CD14-positive monocyte (primary cell): ENCODE results near the gene RPL18A. TPM values are rescaled to one million over a fixed set of nuclear protein-coding genes. Genes with fewer than 3 reads are reported as not detected.

ENCODE experiments used
- DNase-seq, 3 donors: peaks; one replicate each; pipeline ENCODE4 v3.0.0-alpha.2; 2011 to 2022
- H2AFZ ChIP-seq: 2 replicates; pipeline ENCODE4 v1.6.0; 2012; ENCODE audit warnings: mild to moderate bottlenecking, low read depth, low read length, inconsistent platforms; ENCODE audit not compliant: insufficient read depth, poor library complexity, severe bottlenecking
- H3K27ac ChIP-seq, 2 donors: 1 replicate in 1 of 2; 2 replicates in 1 of 2; pipeline ENCODE4 v1.5.1; 2012 to 2013; ENCODE audit warnings: low read length in 2 of 2, control low read depth in 1 of 2, inconsistent platforms in 1 of 2, low read depth in 1 of 2, mild to moderate bottlenecking in 1 of 2
- H3K27me3 ChIP-seq, 2 donors: one replicate each; pipeline versions ENCODE4 v1.6.0 to v1.6.1; 2011 to 2013; ENCODE audit warnings: low read length in 2 of 2; ENCODE audit not compliant: control insufficient read depth in 2 of 2, insufficient read depth in 2 of 2
- H3K36me3 ChIP-seq, 2 donors: replicated peaks in 1 of 2; 1 replicate in 1 of 2; 2 replicates in 1 of 2; pipeline versions ENCODE4 v1.5.1 to v1.6.1; 2012 to 2013; ENCODE audit warnings: low read length in 2 of 2, control low read depth in 1 of 2, inconsistent platforms in 1 of 2, mild to moderate bottlenecking in 1 of 2; ENCODE audit not compliant: insufficient read depth in 2 of 2, control insufficient read depth in 1 of 2
- H3K4me1 ChIP-seq, 2 donors: 1 replicate in 1 of 2; 2 replicates in 1 of 2; pipeline versions ENCODE4 v1.5.1 to v1.6.1; 2012 to 2013; ENCODE audit warnings: low read length in 2 of 2, control low read depth in 1 of 2, inconsistent platforms in 1 of 2, mild to moderate bottlenecking in 1 of 2, moderate library complexity in 1 of 2; ENCODE audit not compliant: insufficient read depth in 2 of 2, control insufficient read depth in 1 of 2
- H3K4me2 ChIP-seq: replicated peaks from 2 replicates; pipeline ENCODE3; 2012; ENCODE audit warnings: low read length, moderate library complexity, mild to moderate bottlenecking; ENCODE audit not compliant: poor library complexity, severe bottlenecking; ENCODE audit errors: extremely low read depth
- H3K4me3 ChIP-seq, 3 experiments: fragments of 200-600 bp in 1 of 3; sonication (generic) in 1 of 3; replicated peaks in 1 of 3; 1 replicate in 2 of 3; 2 replicates in 1 of 3; pipeline ENCODE4 v1.5.1; 2011 to 2013; ENCODE audit warnings: low read length in 3 of 3, mild to moderate bottlenecking in 3 of 3, control low read depth in 2 of 3, low read depth in 2 of 3, inconsistent platforms in 1 of 3, moderate library complexity in 1 of 3
- H3K79me2 ChIP-seq: 2 replicates; pipeline ENCODE4 v1.6.0; 2012; ENCODE audit warnings: mild to moderate bottlenecking, control low read depth, inconsistent platforms, low read length, moderate library complexity; ENCODE audit not compliant: insufficient read depth
- H3K9ac ChIP-seq: 2 replicates; pipeline ENCODE4 v1.6.0; 2017; ENCODE audit warnings: low read length, mild to moderate bottlenecking; ENCODE audit not compliant: insufficient read depth, poor library complexity, severe bottlenecking
- H3K9me3 ChIP-seq, 2 donors: replicated peaks in 1 of 2; 1 replicate in 1 of 2; 2 replicates in 1 of 2; pipeline versions ENCODE4 v1.5.1 to v1.6.1; 2012 to 2013; ENCODE audit warnings: low read length in 2 of 2, control low read depth in 1 of 2; ENCODE audit not compliant: control insufficient read depth in 1 of 2, insufficient read depth in 1 of 2
- H4K20me1 ChIP-seq: 2 replicates; pipeline ENCODE4 v1.6.0; 2012; ENCODE audit warnings: mild to moderate bottlenecking, low read length, control low read depth, moderate library complexity; ENCODE audit not compliant: insufficient read depth
- H3K27ac Mint-ChIP-seq, 7 donors: one replicate each; pipeline ENCODE4 v1.8.0; 2020; ENCODE audit warnings: mild to moderate bottlenecking in 7 of 7, mixed read lengths in 7 of 7, moderate library complexity in 6 of 7, inconsistent platforms in 2 of 7
- H3K27me3 Mint-ChIP-seq, 3 donors: one replicate each; pipeline ENCODE4 v1.8.0; 2021 to 2022; ENCODE audit warnings: low read depth in 3 of 3, mild to moderate bottlenecking in 3 of 3, mixed read lengths in 3 of 3, moderate library complexity in 3 of 3, inconsistent platforms in 1 of 3
- H3K36me3 Mint-ChIP-seq, 2 donors: one replicate each; pipeline ENCODE4 v1.8.0; 2020; ENCODE audit warnings: mixed read lengths in 2 of 2, inconsistent platforms in 1 of 2, mild to moderate bottlenecking in 1 of 2
- H3K4me1 Mint-ChIP-seq: one replicate; pipeline ENCODE4 v1.8.0; 2020; ENCODE audit warnings: mild to moderate bottlenecking, mixed read lengths
- H3K4me3 Mint-ChIP-seq, 2 donors: one replicate each; pipeline ENCODE4 v1.8.0; 2020; ENCODE audit warnings: mild to moderate bottlenecking in 2 of 2, mixed read lengths in 2 of 2, moderate library complexity in 1 of 2
- H3K9me3 Mint-ChIP-seq, 7 donors: one replicate each; pipeline ENCODE4 v1.8.0; 2020 to 2022; ENCODE audit warnings: mixed read lengths in 7 of 7, mild to moderate bottlenecking in 6 of 7, moderate library complexity in 6 of 7, inconsistent platforms in 2 of 7
- WGBS: methylation state at CpG from one replicate; pipeline ENCODE4 v1.1.5; 2013; ENCODE audit warnings: missing lambda C conversion rate; ENCODE audit not compliant: insufficient coverage; 5-methylcytosine and 5-hydroxymethylcytosine counted together
- intact Hi-C, 2 donors: fragments of 100-400 bp; cut with micrococcal nuclease; formaldehyde crosslinking; loops; one replicate each; pipeline versions ENCODE4 v1.15.0 to v1.15.1; 2023
- polyA plus RNA-seq, 3 donors: library from polyadenylated mRNA; depleted of rRNA in 1 of 3; unstranded in 2 of 3; stranded (reverse) in 1 of 3; fragments of 300-500 nt in 2 of 3; fragments of >200 nt in 1 of 3; fragmentation: Illumina TruSeq in 2 of 3; gene quantifications; 1 replicate in 2 of 3; 2 replicates in 1 of 3; pipeline ENCODE4 v1.2.3, GENCODE V29; 2012 to 2021
- TF ChIP-seq, protein P1 (sequence below): fragments of 200-600 bp; IDR thresholded peaks from one replicate; pipeline ENCODE4 v1.8.0; 2022; ENCODE audit warnings: antibody characterized with exemption, mild to moderate bottlenecking

RPL18A gene
- polyA plus RNA-seq, 3 donors = 1,189 to 1,285 (median 1,268) TPM

DNA sequence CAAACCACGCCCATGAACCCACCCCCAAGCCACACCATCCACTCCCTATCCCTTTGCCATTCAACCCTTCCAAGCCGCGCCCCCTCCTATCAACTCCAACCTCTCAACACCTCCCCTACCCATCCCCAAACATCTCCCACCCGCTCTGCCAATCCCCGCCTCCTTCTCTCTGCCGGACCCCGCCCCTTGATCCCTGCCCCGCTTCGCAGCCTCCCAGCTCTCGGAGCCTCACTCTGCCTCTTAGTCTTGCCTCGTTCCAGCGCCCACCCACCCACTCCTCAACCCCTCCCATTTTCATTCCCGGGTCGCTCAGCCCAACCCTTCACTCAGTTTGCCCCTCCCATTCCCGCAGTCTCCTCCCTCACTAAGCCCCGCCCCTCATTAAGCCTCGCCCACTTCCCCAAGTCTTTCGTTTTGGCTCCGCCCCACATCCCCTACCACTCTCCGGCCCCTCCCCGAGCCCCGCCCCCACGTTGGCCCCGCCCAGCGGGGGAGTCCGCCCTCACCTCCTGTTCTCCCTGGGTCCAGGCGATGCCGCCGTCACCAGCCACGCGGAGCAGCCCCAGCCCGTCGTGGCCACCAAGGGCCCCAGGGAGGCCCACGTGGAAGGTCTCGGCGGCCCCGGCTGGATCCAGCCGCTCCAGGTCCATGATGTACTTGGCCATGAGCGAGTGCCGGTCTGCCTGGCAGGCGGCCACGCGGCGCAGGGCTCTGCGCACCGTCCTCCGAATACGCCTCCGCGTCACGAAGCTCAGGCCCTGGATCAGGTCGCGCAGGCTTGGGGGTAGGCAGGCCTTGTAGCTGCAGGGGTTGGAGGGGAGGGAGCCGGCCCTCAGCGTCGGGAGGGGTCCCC, 17.7 kb upstream of the RPL18A start:
- no peak overlapping the region for H3K4me3 Mint-ChIP-seq
- no peak overlapping the region for H3K4me2 ChIP-seq
- no peaks in the 10 kb centered on the region for H3K79me2 ChIP-seq
- no peak overlapping the region for H2AFZ ChIP-seq
- WGBS = 95% methylated on average over 45 of the region's 56 CpGs
- no peaks in the 10 kb centered on the region for H3K9me3 ChIP-seq
- no peak overlapping the region for H3K27ac Mint-ChIP-seq
- H3K4me3 ChIP-seq = no peak overlapping the region
- H3K27me3 Mint-ChIP-seq = peaks cover 0 to 6% (median 2%) of the 10 kb centered on the region in 3 donors
- H3K9me3 Mint-ChIP-seq = no peaks in the 10 kb centered on the region
- peaks cover 38 to 58% of the 10 kb centered on the region in 2 donors for H3K36me3 ChIP-seq
- H3K4me1 ChIP-seq = peaks cover 31 to 37% of the 10 kb centered on the region in 2 donors
- peaks cover 54 to 72% of the 10 kb centered on the region in 2 donors for H3K36me3 Mint-ChIP-seq
- H3K9ac ChIP-seq = no peak overlapping the region
- intact Hi-C loops = no loop called here
- peaks cover 36% of the 10 kb centered on the region for H3K4me1 Mint-ChIP-seq
- no peak for DNase-seq
- H3K27ac ChIP-seq = no peak overlapping the region
- no peaks in the 10 kb centered on the region for H3K27me3 ChIP-seq
- peaks cover 17% of the 10 kb centered on the region for H4K20me1 ChIP-seq
- TF ChIP-seq, protein P1, sequence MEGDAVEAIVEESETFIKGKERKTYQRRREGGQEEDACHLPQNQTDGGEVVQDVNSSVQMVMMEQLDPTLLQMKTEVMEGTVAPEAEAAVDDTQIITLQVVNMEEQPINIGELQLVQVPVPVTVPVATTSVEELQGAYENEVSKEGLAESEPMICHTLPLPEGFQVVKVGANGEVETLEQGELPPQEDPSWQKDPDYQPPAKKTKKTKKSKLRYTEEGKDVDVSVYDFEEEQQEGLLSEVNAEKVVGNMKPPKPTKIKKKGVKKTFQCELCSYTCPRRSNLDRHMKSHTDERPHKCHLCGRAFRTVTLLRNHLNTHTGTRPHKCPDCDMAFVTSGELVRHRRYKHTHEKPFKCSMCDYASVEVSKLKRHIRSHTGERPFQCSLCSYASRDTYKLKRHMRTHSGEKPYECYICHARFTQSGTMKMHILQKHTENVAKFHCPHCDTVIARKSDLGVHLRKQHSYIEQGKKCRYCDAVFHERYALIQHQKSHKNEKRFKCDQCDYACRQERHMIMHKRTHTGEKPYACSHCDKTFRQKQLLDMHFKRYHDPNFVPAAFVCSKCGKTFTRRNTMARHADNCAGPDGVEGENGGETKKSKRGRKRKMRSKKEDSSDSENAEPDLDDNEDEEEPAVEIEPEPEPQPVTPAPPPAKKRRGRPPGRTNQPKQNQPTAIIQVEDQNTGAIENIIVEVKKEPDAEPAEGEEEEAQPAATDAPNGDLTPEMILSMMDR = no peak

DNA sequence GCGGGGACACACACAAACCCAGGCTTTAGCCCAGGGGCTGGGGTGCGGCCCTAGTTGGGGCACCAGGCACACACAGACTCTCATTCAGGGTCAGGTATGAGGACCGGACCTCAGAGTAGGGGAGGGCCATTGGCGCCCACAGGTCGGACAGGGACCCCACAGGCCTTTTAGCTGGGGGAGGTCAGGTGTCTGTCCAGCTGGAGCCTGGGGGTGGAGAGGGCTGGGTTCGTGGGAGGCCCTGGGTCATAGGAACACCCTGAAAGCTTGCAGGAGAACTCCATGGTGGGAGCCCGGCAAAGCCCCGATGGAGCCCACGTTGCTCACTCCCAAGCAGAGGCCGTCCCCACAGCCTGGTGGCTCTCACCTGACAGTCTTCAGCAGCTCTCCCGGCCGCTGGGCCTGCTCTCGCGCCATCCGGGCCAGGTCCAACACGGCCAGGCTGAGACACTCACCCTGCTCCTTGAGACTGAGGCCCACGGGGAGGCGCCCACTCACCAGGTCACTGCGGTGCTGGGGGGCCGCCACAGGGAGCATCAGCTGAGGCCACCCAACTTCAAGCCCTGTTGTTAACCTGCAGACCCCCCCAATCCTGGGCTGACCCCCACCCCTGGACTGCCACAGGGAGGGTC, 16.9 kb upstream of the RPL18A start:
- H2AFZ ChIP-seq = no peak overlapping the region
- no peak overlapping the region for H3K4me2 ChIP-seq
- H4K20me1 ChIP-seq = peaks cover 17% of the 10 kb centered on the region
- H3K36me3 ChIP-seq = peaks cover 36 to 51% of the 10 kb centered on the region in 2 donors
- Mint-ChIP-seq H3K9me3 (no peaks in the 10 kb centered on the region), H3K27ac (no peak overlapping the region), H3K36me3 (peaks cover 47 to 64% of the 10 kb centered on the region in 2 donors), H3K4me1 (peaks cover 41% of the 10 kb centered on the region), H3K27me3 (peaks cover 0 to 6% (median 2%) of the 10 kb centered on the region in 3 donors), H3K4me3 (no peak overlapping the region)
- H3K9me3 ChIP-seq = no peaks in the 10 kb centered on the region
- H3K27me3 ChIP-seq = no peaks in the 10 kb centered on the region
- H3K4me1 ChIP-seq = peaks cover 36 to 44% of the 10 kb centered on the region in 2 donors
- H3K4me3 ChIP-seq = peak overlapping the region in 1 of 3 experiments; percentile 20
- peaks cover 3% of the 10 kb centered on the region for H3K79me2 ChIP-seq
- TF ChIP-seq, protein P1 = no peak
- 97% methylated on average over 16 of the region's 20 CpGs for WGBS
- H3K27ac ChIP-seq = no peak overlapping the region
- H3K9ac ChIP-seq = no peak overlapping the region
- intact Hi-C loops = no loop called here
- DNase-seq = no peak
